NCI-H187 treated with DMSO at 0.1 percent for 48 hours (cell line): ENCODE data around the gene HCAR1.
A peak's percentile ranks its signal among the peaks of the same experiment; 100 is the strongest.
"Not testable (repeated sequence)": the region's sequence is repeated elsewhere in the genome, so short reads cannot be mapped to it uniquely, and the experiment has no call there.

ENCODE experiments used
- DNase-seq: peaks from one replicate; lab custom pipeline; 2025; lab: John Stamatoyannopoulos, UW

The HCAR1 gene

DNA sequence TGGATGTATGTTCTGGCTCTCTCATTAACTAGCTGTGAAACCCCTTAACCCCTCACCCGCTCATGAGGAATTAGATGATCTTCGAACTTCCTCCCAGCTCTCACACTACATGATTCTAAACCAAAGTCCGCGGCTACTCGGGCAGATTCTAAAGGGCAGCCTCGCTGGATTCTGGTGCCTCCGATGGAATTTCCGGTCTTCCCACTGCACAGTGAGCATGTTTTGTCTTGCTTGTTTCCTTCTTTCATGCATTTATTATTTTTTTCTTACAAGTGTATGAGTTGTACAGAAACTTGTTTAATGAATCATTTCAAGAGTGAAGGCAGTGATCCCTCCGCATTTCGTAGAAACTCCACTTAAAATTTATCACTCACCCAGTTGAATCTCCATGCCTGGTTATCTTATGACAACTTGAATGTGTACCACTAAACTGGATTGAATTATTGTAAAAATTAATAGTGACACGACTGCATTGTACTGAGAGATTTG is 9.5 kb downstream of the HCAR1 start:
- no peak for DNase-seq

DNA sequence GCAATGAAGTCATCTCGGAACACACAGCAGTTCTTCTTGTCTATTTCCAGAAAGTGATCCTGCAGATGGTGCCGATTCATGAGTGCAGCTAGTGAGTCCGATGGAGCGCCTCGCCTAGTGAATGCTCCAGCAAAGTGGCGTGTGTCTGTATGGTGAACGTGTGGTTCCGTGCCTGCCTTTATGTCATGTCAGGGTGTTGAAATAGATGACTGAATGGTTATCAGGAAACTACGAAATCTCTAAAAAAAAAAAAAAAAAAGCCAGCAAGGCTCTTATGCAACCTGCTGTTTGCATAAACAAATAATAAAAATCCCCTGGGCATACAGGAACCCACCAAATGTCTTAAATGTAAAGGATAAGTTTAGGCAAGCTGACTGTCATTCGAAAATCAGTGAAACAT is 14.0 kb downstream of the HCAR1 start, which contains the start of gene HCAR3:
Gene HCAR3, minus strand, starts transcription at position 154 of the 400 bp plus-strand sequence. Its CDS starts 74 bp downstream, at position 80.
- not testable (repeated sequence) for DNase-seq

DNA sequence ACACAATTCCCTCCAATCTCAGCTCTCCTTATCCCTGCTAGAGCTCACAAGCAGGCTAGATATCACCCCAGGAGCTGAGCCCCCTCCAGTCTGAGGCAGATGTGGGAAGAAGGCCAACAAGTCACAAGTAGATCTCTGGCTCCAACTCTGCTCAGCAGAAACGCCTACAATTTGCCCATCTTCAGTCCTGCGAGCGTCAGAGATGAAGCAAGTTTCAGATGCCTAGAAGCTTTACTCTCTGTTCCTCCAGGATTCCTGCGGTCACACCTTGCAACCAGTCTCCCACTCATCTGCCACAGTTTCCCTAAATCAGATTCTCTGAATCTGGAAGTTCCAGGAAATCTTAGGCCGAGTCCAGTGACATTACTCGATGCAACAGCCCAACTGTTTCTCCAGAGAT is 15.4 kb downstream of the HCAR1 start:
- not testable (repeated sequence) for DNase-seq

DNA sequence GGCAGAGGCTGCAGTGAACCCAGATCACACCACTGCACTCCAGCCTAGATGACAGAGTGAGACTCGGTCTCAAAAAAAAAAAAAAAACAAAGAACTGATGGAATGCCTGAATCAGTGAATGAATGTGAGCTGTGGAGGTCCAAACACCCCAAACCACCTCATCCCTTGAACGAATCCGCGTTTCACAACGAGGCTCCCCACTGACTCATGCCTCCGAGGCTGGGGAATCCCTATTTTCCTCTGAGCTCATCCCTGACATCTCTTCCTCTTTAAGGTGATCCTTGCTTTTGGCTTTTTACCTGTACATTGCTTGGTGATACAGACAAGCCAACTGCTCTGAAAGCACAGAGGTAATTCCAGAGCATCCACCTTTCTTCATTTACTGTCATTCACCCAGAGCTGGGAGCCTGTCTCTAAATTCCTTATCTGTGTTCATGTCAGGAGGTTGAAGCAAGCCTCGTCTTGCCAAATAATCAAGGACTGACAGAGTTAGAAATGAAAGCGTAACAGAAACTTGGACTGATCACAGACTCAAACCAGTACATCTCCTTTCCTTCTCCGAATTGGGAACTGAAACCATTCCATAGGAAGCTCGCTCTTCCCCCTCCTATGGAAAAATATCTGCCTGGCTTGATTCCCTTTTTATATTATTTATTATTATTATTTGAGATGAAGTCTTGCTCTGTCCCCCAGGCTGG is 17.0 kb downstream of the HCAR1 start:
- DNase-seq = not testable (repeated sequence)

DNA sequence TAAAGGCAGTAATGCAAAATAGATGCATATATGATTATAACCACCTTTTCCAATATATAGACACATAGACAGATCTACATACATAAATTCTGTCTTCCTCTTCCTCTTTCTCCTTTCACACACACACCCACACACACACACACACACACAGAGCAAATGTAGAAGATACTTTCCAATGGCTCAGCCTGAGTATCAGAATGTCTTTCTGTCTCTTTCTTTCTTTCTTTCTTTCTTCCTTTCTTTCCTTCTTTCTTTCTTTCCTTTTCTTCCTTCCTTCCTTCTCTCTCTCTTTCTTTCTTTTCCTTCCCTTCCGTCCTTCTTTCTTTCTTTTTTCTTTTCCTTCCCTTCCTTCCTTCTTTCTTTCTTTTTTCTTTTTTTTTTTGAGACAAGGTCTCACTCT is 19.4 kb downstream of the HCAR1 start:
- not testable (repeated sequence) for DNase-seq

DNA sequence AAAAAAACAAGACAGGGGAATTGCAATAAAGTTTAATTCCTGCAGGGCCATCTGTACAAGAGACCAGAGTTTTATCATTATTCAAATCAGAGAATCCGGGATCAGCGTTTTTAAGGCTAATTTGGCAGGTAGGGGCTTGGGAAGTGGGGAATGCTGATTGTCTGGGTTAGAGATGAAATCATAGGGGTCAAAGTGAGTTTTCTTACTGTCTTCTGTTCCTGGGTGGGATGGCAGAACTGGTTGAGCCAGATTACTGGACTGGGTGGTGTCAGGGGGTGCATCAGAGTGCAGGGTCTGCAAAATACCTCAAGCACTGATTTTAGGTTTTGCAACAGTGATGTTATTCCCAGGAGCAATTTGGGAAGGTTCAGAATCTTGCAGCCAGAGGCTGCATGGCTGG is 20.3 kb downstream of the HCAR1 start:
- not testable (repeated sequence) for DNase-seq

DNA sequence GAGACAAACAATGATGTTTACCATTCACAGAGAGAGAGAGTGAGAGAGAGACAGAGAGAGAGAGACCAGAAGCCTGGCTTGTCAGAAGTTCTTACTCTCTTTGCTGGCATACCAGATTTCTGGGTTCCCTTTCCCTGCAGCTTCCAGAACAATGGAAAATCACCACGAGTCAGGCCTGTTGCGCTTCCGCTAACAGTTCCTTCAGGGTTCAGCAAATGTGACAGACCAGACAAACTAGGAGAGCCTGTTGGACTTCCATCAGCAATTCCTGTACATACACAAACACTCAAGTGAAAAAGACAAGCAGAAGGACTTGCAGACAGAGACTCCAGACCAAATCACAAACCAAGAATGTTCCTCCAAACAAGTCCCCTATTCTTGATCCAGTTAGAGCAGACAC is 21.4 kb downstream of the HCAR1 start:
- DNase-seq = not testable (repeated sequence)

DNA sequence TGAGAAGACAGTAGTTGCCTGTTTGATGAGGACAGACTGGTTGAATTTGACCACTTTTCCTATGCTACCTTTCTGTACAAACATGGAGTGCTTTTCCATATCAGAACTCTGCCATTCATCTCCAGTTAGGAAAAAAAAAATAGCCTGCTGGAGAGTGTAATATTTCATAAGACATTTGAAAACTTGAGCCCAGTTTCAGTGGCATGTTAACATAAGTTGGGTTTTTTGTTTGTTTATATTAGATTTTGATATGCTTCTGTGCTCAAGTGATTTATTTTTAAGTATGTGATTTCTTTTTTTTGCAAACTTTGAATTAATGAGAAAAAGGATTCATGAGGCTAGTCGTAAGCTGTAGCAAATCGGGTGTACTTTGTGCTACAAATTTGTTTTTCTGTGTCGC is 26.8 kb downstream of the HCAR1 start:
- DNase-seq = not testable (repeated sequence)

DNA sequence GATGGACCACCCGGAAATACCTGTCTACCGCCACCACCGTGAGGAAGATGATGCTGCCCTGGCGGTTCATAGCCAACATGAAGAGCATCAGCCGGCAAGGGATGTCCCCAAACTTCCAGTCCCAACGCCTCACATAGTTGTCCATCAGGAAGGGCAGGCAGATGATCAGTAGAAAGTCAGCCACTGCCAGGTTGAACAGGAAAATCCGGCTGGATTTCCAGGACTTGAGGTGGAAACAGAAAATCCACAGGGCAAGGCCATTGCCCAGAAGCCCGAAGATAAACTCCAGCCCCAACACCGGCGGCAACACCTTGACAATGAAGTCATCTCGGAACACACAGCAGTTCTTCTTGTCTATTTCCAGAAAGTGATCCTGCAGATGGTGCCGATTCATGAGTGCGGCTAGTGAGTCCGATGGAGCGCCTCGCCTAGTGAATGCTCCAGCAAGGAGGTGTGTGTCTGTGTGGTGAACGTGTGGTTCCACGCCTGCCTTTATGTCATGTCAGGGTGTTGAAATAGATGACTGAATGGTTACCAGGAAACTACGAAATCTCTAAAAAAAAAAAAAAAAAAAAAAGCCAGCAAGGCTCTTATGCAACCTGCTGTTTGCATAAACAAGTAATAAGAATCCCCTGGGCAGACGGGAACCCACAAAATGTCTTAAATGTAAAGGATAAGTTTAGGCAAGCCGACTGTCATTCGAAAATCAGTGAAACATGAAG is 27.6 kb downstream of the HCAR1 start, which contains the start of gene HCAR2:
Gene HCAR2, minus strand, starts transcription at position 468 of the 722 bp plus-strand sequence. Its CDS starts 74 bp downstream, at position 394.
- DNase-seq = not testable (repeated sequence)

DNA sequence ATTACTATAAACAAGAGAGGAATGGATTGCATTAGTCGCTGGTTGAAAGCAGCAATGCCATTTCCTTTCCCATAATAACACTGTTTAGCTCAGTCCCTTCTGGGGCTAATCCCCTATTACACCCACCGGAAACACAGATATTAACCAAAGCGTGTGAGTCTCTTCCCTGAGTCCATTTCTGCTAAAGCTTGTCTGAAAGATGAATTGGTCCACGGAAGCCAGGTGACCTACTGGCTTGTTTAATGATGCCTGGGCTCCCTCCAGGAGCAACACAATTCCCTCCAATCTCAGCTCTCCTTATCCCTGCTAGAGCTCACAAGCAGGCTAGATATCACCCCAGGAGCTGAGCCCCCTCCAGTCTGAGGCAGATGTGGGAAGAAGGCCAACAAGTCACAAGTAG is 29.2 kb downstream of the HCAR1 start:
- not testable (repeated sequence) for DNase-seq

DNA sequence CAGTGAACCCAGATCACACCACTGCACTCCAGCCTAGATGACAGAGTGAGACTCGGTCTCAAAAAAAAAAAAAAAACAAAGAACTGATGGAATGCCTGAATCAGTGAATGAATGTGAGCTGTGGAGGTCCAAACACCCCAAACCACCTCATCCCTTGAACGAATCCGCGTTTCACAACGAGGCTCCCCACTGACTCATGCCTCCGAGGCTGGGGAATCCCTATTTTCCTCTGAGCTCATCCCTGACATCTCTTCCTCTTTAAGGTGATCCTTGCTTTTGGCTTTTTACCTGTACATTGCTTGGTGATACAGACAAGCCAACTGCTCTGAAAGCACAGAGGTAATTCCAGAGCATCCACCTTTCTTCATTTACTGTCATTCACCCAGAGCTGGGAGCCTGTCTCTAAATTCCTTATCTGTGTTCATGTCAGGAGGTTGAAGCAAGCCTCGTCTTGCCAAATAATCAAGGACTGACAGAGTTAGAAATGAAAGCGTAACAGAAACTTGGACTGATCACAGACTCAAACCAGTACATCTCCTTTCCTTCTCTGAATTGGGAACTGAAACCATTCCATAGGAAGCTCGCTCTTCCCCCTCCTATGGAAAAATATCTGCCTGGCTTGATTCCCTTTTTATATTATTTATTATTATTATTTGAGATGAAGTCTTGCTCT is 30.5 kb downstream of the HCAR1 start:
- DNase-seq = not testable (repeated sequence)

DNA sequence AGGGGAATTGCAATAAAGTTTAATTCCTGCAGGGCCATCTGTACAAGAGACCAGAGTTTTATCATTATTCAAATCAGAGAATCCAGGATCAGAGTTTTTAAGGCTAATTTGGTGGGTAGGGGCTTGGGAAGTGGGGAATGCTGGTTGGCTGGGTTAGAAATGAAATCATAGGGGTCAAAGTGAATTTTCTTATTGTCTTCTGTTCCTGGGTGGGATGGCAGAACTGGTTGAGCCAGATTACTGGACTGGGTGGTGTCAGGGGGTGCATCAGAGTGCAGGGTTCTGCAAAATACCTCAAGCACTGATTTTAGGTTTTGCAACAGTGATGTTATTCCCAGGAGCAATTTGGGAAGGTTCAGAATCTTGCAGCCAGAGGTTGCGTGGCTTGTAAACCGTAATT is 33.7 kb downstream of the HCAR1 start:
- DNase-seq = not testable (repeated sequence)

DNA sequence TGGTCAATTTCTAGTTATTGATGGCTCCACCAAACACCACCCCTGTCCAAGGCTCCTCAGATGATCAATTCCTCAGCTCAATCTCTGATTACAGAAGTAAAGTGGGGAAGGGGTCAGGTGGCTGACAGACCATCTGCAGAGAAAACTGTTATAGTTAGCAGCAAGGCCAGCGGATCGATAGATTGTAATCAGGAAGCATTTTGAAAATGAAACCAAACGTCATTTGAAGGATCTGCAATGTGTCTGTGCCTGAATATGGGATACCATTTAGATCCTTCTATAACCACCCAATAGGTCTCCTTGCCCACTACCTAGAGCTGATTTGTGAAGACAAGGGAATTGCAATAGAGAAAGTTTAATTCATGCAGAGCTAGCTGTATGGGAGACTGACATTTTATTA is 39.1 kb downstream of the HCAR1 start:
- no peak for DNase-seq

DNA sequence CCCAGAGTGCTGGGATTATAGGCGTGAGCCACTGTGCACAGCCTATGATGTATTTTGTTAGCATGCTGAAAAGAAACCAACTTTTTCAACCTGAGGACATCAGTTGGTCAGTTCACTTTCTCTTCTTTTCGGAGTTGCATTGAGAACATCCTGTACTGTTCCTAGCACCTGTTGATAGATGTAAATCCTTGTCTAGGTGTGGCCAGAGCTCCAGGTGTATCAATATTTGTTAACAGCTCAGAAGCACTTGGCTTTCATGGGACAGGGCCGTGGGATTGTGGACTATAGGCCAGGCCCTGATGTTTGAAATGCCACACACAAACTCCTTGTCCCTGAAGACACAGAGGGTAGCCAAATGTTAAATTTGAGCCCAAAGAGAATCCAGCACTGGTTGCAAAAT is 42.4 kb downstream of the HCAR1 start:
- no peak for DNase-seq

DNA sequence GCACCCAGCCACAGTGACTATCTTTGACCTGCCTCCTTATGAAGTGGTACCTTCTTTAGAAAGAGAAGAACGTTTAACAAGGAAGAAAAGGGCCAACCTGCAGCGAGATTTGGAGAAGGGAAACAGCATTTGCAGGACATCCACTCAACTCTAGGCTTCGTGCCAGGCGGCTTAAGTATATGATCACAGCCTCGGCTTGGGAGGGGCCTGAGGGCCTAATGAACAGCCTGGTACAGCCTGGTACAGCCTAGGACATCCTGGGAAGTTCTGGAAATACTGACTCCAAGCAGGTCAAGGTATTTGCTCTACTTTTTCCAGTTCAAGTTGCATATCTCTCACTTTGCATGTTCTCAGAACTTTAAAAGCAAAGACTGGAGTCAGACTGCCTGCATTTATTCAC is 43.6 kb downstream of the HCAR1 start:
- DNase-seq = peak; percentile 14

DNA sequence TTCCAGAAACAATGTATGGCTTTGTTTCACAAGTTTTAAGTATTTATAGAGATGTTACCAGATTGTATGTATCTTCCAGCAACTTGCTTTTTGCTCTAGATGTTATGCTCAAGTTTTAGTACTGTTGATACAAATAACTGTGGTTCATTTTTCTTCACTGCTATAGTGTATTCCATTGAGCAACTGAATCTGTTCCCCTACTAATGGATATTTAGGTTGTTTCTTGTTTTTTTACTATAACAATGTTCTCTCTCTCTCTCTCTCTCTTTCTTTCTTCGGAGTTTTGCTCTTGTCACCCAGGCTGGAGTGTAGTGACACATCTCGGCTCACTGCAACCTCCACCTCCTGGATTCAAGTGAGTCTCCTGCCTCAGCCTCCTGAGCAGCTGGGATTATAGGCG is 44.1 kb downstream of the HCAR1 start:
- DNase-seq = no peak

DNA sequence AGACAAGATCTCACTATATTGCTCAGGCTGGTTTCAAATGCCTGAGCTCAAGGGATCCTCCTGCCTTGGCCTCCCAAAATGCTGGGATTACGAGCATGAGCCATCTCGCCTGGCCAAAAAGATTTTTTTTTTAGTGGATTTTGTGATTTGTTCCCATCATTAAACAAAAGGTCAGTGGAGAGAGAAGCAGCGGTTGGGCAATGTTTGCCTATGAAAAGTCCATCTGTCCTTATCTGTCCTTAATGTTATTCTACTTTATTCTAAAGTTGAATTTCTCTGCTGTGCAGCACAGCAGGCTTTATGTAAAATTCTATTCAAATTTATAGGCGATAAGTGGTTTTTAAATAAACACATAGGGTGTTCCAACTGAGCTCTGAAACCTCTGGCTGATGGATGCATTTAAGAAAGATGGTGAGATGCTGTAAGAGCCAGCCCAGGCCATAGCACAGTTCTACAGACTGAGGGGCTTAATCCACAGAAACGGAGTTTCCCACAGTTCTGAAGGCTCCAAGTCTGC is 46.3 kb downstream of the HCAR1 start:
- no peak for DNase-seq

DNA sequence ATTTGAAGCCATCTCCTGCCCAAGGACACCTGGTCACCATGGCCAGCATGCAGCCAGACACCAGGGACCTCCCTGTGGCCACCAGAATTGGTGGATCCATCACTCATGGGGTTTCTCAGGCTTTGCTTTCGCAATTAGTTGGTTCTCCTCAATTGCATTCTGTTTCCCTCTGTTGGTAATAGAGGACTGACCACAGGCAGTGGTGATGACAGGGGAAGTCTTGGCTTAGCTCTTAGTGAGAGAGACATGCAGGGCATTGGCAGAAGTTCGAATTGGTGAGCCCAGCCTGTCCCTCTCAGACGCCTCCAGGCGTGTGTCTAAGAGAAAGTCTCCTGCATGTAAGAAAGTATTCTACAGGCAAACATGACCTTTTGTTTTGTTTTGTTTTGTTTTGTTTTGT is 48.8 kb downstream of the HCAR1 start:
- DNase-seq = no peak

DNA sequence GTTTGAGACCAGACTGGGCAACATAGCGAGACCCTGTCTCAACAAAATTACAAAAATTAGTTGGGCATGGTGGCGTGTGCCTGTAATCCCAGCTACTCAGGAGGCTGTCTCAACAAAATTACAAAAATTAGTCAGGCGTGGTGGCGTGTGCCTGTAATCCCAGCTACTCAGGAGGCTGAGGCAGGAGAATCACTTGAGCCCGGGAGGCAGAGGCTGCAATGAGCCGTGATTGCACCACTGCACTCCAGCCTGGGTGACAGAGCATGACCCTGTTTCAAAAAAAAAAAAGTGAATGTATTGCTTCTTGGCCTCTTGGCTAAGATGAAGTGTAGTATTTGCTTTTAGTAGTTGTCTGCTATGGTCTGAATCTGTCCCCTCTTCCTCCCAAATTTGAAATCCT is 49.7 kb downstream of the HCAR1 start:
- DNase-seq = not testable (repeated sequence)

DNA sequence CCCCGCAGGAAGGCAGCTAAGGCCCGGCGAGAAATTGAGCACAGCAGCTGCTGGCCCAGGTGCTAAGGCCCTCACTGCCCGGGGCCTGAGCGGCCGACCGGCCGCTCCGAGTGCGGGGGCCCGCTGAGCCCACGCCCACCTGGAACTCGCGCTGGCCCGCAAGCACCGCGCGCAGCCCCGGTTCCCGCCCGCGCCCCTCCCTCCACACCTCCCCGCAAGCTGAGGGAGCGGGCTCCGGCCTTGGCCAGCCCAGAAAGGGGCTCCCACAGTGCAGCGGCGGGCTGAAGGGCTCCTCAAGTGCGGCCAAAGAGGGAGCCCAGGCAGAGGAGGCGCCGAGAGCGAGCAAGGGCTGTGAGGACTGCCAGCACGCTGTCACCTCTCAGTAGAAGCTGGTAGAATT is 53.9 kb downstream of the HCAR1 start:
- DNase-seq = not testable (repeated sequence)
